Measurements from ENCODE around the gene CLIC4. TPM values are rescaled to one million over a fixed set of nuclear protein-coding genes. Genes with fewer than 3 reads are reported as not detected.

CLIC4 gene
- total and polyA plus RNA-seq, 9 of the 15 experiments (the other 6 are each of a cell fraction or from before 2014, with no cell fraction given): 16.0 to 67.5 (median 38.4) TPM

DNA sequence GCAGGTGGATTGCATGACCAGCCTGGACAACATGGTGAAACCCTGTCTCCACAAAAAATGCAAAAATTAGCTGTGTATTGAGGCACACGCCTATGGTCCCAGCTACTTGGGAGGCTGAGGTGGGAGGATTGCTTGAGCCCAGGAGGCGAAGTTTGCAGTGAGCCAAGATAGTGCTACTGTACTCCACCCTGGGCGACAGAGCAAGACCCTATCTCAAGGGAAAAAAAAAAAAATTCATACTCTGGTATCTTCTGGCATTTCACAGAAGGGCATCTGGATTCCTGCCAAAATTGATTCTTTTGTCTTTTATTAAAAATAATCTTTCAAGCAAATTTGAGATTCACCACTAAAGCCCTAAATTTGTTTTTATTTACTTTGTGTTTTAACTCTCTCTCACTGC is 19.2 kb downstream of the CLIC4 start (continued):
- TF ChIP-seq, protein P1, sequence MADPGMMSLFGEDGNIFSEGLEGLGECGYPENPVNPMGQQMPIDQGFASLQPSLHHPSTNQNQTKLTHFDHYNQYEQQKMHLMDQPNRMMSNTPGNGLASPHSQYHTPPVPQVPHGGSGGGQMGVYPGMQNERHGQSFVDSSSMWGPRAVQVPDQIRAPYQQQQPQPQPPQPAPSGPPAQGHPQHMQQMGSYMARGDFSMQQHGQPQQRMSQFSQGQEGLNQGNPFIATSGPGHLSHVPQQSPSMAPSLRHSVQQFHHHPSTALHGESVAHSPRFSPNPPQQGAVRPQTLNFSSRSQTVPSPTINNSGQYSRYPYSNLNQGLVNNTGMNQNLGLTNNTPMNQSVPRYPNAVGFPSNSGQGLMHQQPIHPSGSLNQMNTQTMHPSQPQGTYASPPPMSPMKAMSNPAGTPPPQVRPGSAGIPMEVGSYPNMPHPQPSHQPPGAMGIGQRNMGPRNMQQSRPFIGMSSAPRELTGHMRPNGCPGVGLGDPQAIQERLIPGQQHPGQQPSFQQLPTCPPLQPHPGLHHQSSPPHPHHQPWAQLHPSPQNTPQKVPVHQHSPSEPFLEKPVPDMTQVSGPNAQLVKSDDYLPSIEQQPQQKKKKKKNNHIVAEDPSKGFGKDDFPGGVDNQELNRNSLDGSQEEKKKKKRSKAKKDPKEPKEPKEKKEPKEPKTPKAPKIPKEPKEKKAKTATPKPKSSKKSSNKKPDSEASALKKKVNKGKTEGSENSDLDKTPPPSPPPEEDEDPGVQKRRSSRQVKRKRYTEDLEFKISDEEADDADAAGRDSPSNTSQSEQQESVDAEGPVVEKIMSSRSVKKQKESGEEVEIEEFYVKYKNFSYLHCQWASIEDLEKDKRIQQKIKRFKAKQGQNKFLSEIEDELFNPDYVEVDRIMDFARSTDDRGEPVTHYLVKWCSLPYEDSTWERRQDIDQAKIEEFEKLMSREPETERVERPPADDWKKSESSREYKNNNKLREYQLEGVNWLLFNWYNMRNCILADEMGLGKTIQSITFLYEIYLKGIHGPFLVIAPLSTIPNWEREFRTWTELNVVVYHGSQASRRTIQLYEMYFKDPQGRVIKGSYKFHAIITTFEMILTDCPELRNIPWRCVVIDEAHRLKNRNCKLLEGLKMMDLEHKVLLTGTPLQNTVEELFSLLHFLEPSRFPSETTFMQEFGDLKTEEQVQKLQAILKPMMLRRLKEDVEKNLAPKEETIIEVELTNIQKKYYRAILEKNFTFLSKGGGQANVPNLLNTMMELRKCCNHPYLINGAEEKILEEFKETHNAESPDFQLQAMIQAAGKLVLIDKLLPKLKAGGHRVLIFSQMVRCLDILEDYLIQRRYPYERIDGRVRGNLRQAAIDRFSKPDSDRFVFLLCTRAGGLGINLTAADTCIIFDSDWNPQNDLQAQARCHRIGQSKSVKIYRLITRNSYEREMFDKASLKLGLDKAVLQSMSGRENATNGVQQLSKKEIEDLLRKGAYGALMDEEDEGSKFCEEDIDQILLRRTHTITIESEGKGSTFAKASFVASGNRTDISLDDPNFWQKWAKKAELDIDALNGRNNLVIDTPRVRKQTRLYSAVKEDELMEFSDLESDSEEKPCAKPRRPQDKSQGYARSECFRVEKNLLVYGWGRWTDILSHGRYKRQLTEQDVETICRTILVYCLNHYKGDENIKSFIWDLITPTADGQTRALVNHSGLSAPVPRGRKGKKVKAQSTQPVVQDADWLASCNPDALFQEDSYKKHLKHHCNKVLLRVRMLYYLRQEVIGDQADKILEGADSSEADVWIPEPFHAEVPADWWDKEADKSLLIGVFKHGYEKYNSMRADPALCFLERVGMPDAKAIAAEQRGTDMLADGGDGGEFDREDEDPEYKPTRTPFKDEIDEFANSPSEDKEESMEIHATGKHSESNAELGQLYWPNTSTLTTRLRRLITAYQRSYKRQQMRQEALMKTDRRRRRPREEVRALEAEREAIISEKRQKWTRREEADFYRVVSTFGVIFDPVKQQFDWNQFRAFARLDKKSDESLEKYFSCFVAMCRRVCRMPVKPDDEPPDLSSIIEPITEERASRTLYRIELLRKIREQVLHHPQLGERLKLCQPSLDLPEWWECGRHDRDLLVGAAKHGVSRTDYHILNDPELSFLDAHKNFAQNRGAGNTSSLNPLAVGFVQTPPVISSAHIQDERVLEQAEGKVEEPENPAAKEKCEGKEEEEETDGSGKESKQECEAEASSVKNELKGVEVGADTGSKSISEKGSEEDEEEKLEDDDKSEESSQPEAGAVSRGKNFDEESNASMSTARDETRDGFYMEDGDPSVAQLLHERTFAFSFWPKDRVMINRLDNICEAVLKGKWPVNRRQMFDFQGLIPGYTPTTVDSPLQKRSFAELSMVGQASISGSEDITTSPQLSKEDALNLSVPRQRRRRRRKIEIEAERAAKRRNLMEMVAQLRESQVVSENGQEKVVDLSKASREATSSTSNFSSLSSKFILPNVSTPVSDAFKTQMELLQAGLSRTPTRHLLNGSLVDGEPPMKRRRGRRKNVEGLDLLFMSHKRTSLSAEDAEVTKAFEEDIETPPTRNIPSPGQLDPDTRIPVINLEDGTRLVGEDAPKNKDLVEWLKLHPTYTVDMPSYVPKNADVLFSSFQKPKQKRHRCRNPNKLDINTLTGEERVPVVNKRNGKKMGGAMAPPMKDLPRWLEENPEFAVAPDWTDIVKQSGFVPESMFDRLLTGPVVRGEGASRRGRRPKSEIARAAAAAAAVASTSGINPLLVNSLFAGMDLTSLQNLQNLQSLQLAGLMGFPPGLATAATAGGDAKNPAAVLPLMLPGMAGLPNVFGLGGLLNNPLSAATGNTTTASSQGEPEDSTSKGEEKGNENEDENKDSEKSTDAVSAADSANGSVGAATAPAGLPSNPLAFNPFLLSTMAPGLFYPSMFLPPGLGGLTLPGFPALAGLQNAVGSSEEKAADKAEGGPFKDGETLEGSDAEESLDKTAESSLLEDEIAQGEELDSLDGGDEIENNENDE (IDR thresholded peaks at IDR 0.05; ENCODE audit: low read depth, low read length): no peak
- TF ChIP-seq, protein P2, sequence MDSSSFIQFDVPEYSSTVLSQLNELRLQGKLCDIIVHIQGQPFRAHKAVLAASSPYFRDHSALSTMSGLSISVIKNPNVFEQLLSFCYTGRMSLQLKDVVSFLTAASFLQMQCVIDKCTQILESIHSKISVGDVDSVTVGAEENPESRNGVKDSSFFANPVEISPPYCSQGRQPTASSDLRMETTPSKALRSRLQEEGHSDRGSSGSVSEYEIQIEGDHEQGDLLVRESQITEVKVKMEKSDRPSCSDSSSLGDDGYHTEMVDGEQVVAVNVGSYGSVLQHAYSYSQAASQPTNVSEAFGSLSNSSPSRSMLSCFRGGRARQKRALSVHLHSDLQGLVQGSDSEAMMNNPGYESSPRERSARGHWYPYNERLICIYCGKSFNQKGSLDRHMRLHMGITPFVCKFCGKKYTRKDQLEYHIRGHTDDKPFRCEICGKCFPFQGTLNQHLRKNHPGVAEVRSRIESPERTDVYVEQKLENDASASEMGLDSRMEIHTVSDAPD (CRISPR knock-in tag; IDR thresholded peaks at IDR 0.05): no peak
- TF ChIP-seq, protein P3, sequence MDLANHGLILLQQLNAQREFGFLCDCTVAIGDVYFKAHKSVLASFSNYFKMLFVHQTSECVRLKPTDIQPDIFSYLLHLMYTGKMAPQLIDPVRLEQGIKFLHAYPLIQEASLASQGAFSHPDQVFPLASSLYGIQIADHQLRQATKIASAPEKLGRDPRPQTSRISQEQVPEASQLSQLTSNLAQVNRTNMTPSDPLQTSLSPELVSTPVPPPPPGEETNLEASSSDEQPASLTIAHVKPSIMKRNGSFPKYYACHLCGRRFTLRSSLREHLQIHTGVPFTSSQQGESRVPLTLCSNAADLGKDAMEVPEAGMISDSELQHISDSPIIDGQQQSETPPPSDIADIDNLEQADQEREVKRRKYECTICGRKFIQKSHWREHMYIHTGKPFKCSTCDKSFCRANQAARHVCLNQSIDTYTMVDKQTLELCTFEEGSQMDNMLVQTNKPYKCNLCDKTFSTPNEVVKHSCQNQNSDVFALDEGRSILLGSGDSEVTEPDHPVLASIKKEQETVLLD (IDR thresholded peaks at IDR 0.05): no peak
- no peak for TF ChIP-seq GTF2F1 (IDR thresholded peaks at IDR 0.05; ENCODE audit: low read depth, low read length)
- TF ChIP-seq PURB (CRISPR knock-in tag; IDR thresholded peaks at IDR 0.05; ENCODE audit: low read depth): no peak
- TF ChIP-seq XRCC4 (IDR thresholded peaks at IDR 0.05; ENCODE audit: extremely low read depth, insufficient read depth, insufficient read length): no peak
- TF ChIP-seq EHMT2 (IDR thresholded peaks at IDR 0.05): no peak
- 0 out of 4 replicates have a peak, but pooled peaks of 1 of the 2 experiments have one; percentile 12 for TF ChIP-seq FOXK2 (conservative IDR thresholded peaks at IDR 0.05 in 1 of 2, IDR thresholded peaks at IDR 0.05 in 1 of 2; ENCODE audit: low read depth in 2 of 2)
- TF ChIP-seq ETV5 (CRISPR knock-in tag; IDR thresholded peaks at IDR 0.05; ENCODE audit: low read depth): no peak
- TF ChIP-seq NFIC (IDR thresholded peaks at IDR 0.05): peak; percentile 79
- TF ChIP-seq ZNF121 (CRISPR knock-in tag; conservative IDR thresholded peaks at IDR 0.05): peak; percentile 27; the same call in 1 of the 2 replicates
- TF ChIP-seq ZNF384 (IDR thresholded peaks at IDR 0.05; ENCODE audit: low read depth, low read length): peak; percentile 67
- TF ChIP-seq BCOR (IDR thresholded peaks at IDR 0.05): 0 out of 2 replicates have a peak, but pooled peaks have one; percentile 15

Measured in K562 (cell line).